ENCODE measurements around the gene RASGRF2. TPM values are rescaled to one million over a fixed set of nuclear protein-coding genes. Genes with fewer than 3 reads are reported as not detected.

Gene RASGRF2
- total and polyA plus RNA-seq, 2 of the 8 experiments (the other 6 are each of a cell fraction or from before 2014, with no cell fraction given) = 2.6 to 29.5 TPM

GRCh38 chr5:81226949-81227348 is 266.8 kb downstream of the RASGRF2 start:
- ChIA-PET POLR2A (ENCODE audit: partially characterized antibody) (interaction anchor here (1.5 kb wide), 1 partner anchor 14 kb away, joined by 4 read pairs; no protein-coding TSS in a partner anchor), CTCF (ENCODE audit: partially characterized antibody) (interaction anchor here (0.7 to 1.8 kb wide), 3 partner anchors 18 to 21 kb away, joined by 3 to 8 read pairs (median 4); no protein-coding TSS in a partner anchor)
- no peak overlapping the region for H2BK120ac ChIP-seq (replicated peaks; ENCODE audit: low read depth, low read length)
- H3K4me1 ChIP-seq (replicated peaks in 1 of 4; ENCODE audit: control insufficient read depth in 3 of 4, insufficient read depth in 4 of 4, low read length in 3 of 4) = no peaks in the 10 kb centered on the region
- H3K4me2 ChIP-seq (ENCODE audit: insufficient read depth in 1 of 2, low read depth in 2 of 2, low read length in 2 of 2) = no peak overlapping the region
- no peaks in the 10 kb centered on the region for H4K20me1 ChIP-seq (replicated peaks in 1 of 2; ENCODE audit: control insufficient read depth in 1 of 2, insufficient read depth in 2 of 2, low read length in 2 of 2)
- H4K8ac ChIP-seq (ENCODE audit: extremely low read depth, insufficient read depth, low read length) = no peak overlapping the region
- no peak overlapping the region for H3K23ac ChIP-seq (ENCODE audit: insufficient read length)
- no peak overlapping the region for H4K91ac ChIP-seq (replicated peaks; ENCODE audit: insufficient read length, low read length)
- H4K5ac ChIP-seq (ENCODE audit: insufficient read length, low read depth, low read length) = no peak overlapping the region
- H3K79me1 ChIP-seq (ENCODE audit: low read depth, low read length) = no peaks in the 10 kb centered on the region; the same call in 1 of the 2 replicates
- no peaks in the 10 kb centered on the region for H3K27me3 ChIP-seq (replicated peaks in 1 of 4; ENCODE audit: control insufficient read depth in 3 of 4, extremely low read depth in 1 of 4, insufficient read depth in 3 of 4, low read length in 3 of 4)
- H2BK12ac ChIP-seq (ENCODE audit: low read depth, low read length) = no peak overlapping the region
- no peak overlapping the region for H3K14ac ChIP-seq (ENCODE audit: insufficient read length)
- H3K79me2 ChIP-seq (ENCODE audit: control insufficient read depth in 1 of 2, insufficient read depth in 2 of 2, low read length in 2 of 2) = no peaks in the 10 kb centered on the region
- H2AK5ac ChIP-seq (ENCODE audit: low read depth, low read length) = no peak overlapping the region
- H2BK15ac ChIP-seq (ENCODE audit: low read length) = no peak overlapping the region
- H2BK20ac ChIP-seq (ENCODE audit: low read length) = no peak overlapping the region
- 84% methylated on average over 1 of the region's 1 CpG; no CpG with 5 or more reads in 1 of the 2 experiments for WGBS, 2 experiments (ENCODE audit: extremely low coverage in 1 of 2, insufficient coverage in 1 of 2, insufficient read length in 1 of 2, insufficient replicate concordance in 2 of 2, low coverage in 1 of 2, low lambda C conversion rate in 2 of 2, missing lambda C conversion rate in 1 of 2)
- H3K23me2 ChIP-seq (ENCODE audit: low read depth, low read length) = no peaks in the 10 kb centered on the region
- H2BK5ac ChIP-seq (ENCODE audit: low read depth, low read length) = no peak overlapping the region
- H3K4me3 ChIP-seq (ENCODE audit: extremely low read depth in 1 of 4, insufficient read depth in 2 of 4, low read depth in 3 of 4, low read length in 4 of 4) = no peak overlapping the region
- H3K18ac ChIP-seq (ENCODE audit: extremely low read depth, low read length) = no peak overlapping the region
- no peak for DNase-seq (ENCODE audit: low read depth in 1 of 2, low spot score in 2 of 2)
- no peak for FAIRE-seq
- H3K9me3 ChIP-seq (ENCODE audit: insufficient read depth in 2 of 2, low read depth in 1 of 2, low read length in 1 of 2) = no peaks in the 10 kb centered on the region
- H3K4ac ChIP-seq (replicated peaks; ENCODE audit: insufficient read length, low read depth, low read length) = no peak overlapping the region
- H2AFZ ChIP-seq (ENCODE audit: low read length) = no peak overlapping the region
- no peak overlapping the region for H3K9ac ChIP-seq (replicated peaks in 1 of 4; ENCODE audit: extremely low read depth in 1 of 4, low read depth in 3 of 4, low read length in 3 of 4)
- no peak overlapping the region for H3K56ac ChIP-seq (replicated peaks; ENCODE audit: insufficient read length, low read depth, low read length)
- H3K36me3 ChIP-seq (ENCODE audit: control insufficient read depth in 2 of 4, insufficient read depth in 4 of 4, low read length in 3 of 4) = no peaks in the 10 kb centered on the region
- H3K27ac ChIP-seq (ENCODE audit: low read depth, low read length) = no peak overlapping the region
- TF ChIP-seq EZH2 (IDR thresholded peaks at IDR 0.05; ENCODE audit: low read depth, low read length, severe bottlenecking) (no peak), CTCF (IDR thresholded peaks at IDR 0.05; ENCODE audit: control extremely low read depth in 1 of 3, insufficient read depth in 1 of 3, low read depth in 1 of 3, low read length in 3 of 3) (no peak), FOSL1 (IDR thresholded peaks at IDR 0.05; ENCODE audit: insufficient read depth, low read depth, low read length) (no peak), BACH1 (IDR thresholded peaks at IDR 0.05; ENCODE audit: low read length) (no peak), CHD2 (IDR thresholded peaks at IDR 0.05; ENCODE audit: low read length) (no peak), TAF1 (IDR thresholded peaks at IDR 0.05; ENCODE audit: low read depth, low read length) (no peak), RBBP5 (IDR thresholded peaks at IDR 0.05; ENCODE audit: borderline replicate concordance, low read depth, low read length) (no peak), RXRA (IDR thresholded peaks at IDR 0.05; ENCODE audit: insufficient read depth, low read depth, low read length) (no peak), SRF (IDR thresholded peaks at IDR 0.05; ENCODE audit: low read depth, low read length) (no peak), CBX5 (IDR thresholded peaks at IDR 0.05; ENCODE audit: low read depth, low read length) (no peak)
- TF ChIP-seq, protein P1, sequence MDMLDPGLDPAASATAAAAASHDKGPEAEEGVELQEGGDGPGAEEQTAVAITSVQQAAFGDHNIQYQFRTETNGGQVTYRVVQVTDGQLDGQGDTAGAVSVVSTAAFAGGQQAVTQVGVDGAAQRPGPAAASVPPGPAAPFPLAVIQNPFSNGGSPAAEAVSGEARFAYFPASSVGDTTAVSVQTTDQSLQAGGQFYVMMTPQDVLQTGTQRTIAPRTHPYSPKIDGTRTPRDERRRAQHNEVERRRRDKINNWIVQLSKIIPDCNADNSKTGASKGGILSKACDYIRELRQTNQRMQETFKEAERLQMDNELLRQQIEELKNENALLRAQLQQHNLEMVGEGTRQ (IDR thresholded peaks at IDR 0.05; ENCODE audit: low read length) = no peak

Data from H1 (cell line).